Chondrocyte (in vitro differentiated cells): ENCODE data around the gene CACTIN. TPM values are rescaled to one million over a fixed set of nuclear protein-coding genes. Genes with fewer than 3 reads are reported as not detected.

Experiments used
- DNase-seq: peaks from one replicate; pipeline ENCODE4 v3.0.0; 2021; ENCODE audit warnings: mixed read lengths, low spot score
- H3K27ac Mint-ChIP-seq: one replicate; pipeline ENCODE4 v1.8.0; 2021; ENCODE audit warnings: mild to moderate bottlenecking, moderate library complexity, mixed read lengths; ENCODE audit not compliant: unreplicated experiment
- H3K27me3 Mint-ChIP-seq: 2 replicates; pipeline ENCODE4 v1.8.0; 2021; ENCODE audit warnings: low read depth, mixed read lengths
- H3K36me3 Mint-ChIP-seq: 2 replicates; pipeline ENCODE4 v1.8.0; 2021; ENCODE audit warnings: low read depth, mixed read lengths
- H3K4me1 Mint-ChIP-seq: 2 replicates; pipeline ENCODE4 v1.8.0; 2021; ENCODE audit warnings: low read depth, mild to moderate bottlenecking, mixed read lengths
- H3K4me3 Mint-ChIP-seq: one replicate; pipeline ENCODE4 v1.8.0; 2021; ENCODE audit warnings: mild to moderate bottlenecking, moderate library complexity, mixed read lengths; ENCODE audit not compliant: unreplicated experiment
- H3K9me3 Mint-ChIP-seq: 2 replicates; pipeline ENCODE4 v1.8.0; 2021; ENCODE audit warnings: low read depth, mixed read lengths
- CTCF ChIP-seq: fragments of 200-600 bp; sonication (generic); IDR thresholded peaks from 2 replicates; pipeline ENCODE4 v1.5.0; 2021; ENCODE audit warnings: antibody characterized with exemption, mild to moderate bottlenecking, moderate library complexity
- total RNA-seq: library from RNA; stranded (reverse); gene quantifications from 3 replicates; pipeline ENCODE4 v1.2.1, GENCODE V29; 2021

Gene CACTIN
- total RNA-seq, 1 donor from 2014 or later, result 19.5 TPM

- H3K27me3 Mint-ChIP-seq, result no peaks in the 10 kb centered on the region
- no peaks in the 10 kb centered on the region for H3K36me3 Mint-ChIP-seq
- H3K4me3 Mint-ChIP-seq, result no peak overlapping the region
- DNase-seq, result no peak
- H3K4me1 Mint-ChIP-seq, result peaks cover 31% of the 10 kb centered on the region
- no peak overlapping the region for H3K27ac Mint-ChIP-seq
- no peaks in the 10 kb centered on the region for H3K9me3 Mint-ChIP-seq
- TF ChIP-seq CTCF, result no peak
Observed at GRCh38 chr19:3605361-3605760, 21.2 kb downstream of the CACTIN start.

- Mint-ChIP-seq H3K27ac (no peak overlapping the region), H3K27me3 (no peaks in the 10 kb centered on the region), H3K4me3 (no peak overlapping the region), H3K9me3 (no peaks in the 10 kb centered on the region), H3K4me1 (peaks cover 27% of the 10 kb centered on the region), H3K36me3 (no peaks in the 10 kb centered on the region)
- no peak for TF ChIP-seq CTCF
- DNase-seq, result no peak
Observed at GRCh38 chr19:3604987-3605343, 21.6 kb downstream of the CACTIN start.

- no peaks in the 10 kb centered on the region for H3K9me3 Mint-ChIP-seq
- peaks cover 23% of the 10 kb centered on the region for H3K4me1 Mint-ChIP-seq
- no peak for TF ChIP-seq CTCF
- no peaks in the 10 kb centered on the region for H3K36me3 Mint-ChIP-seq
- no peaks in the 10 kb centered on the region for H3K27me3 Mint-ChIP-seq
- H3K4me3 Mint-ChIP-seq, result no peak overlapping the region
- DNase-seq, result no peak
- no peak overlapping the region for H3K27ac Mint-ChIP-seq
Observed at GRCh38 chr19:3604227-3604986, 22.2 kb downstream of the CACTIN start.

GRCh38 chr19:3603121-3603811, 23.3 kb downstream of the CACTIN start:
- Mint-ChIP-seq H3K4me1 (peaks cover 16% of the 10 kb centered on the region), H3K27me3 (no peaks in the 10 kb centered on the region), H3K27ac (no peak overlapping the region), H3K9me3 (no peaks in the 10 kb centered on the region), H3K4me3 (no peak overlapping the region), H3K36me3 (no peaks in the 10 kb centered on the region)
- DNase-seq, result no peak
- no peak for TF ChIP-seq CTCF

- Mint-ChIP-seq H3K27ac (no peak overlapping the region), H3K4me3 (no peak overlapping the region), H3K4me1 (peaks cover 3% of the 10 kb centered on the region), H3K27me3 (no peaks in the 10 kb centered on the region), H3K9me3 (no peaks in the 10 kb centered on the region), H3K36me3 (no peaks in the 10 kb centered on the region)
- no peak for DNase-seq
- TF ChIP-seq CTCF, result no peak
Observed at GRCh38 chr19:3601021-3601420, 25.6 kb downstream of the CACTIN start.
